ENCODE data around the gene TMEM244. TPM values are rescaled to one million over a fixed set of nuclear protein-coding genes. Genes with fewer than 3 reads are reported as not detected.
"Not testable (repeated sequence)": the region's sequence is repeated elsewhere in the genome, so short reads cannot be mapped to it uniquely, and the experiment has no call there.

TMEM244 gene
- total and polyA plus RNA-seq, 2 donors (not counting 3 experiments of a cell fraction or from before 2014, with no cell fraction given) = not detected

DNA sequence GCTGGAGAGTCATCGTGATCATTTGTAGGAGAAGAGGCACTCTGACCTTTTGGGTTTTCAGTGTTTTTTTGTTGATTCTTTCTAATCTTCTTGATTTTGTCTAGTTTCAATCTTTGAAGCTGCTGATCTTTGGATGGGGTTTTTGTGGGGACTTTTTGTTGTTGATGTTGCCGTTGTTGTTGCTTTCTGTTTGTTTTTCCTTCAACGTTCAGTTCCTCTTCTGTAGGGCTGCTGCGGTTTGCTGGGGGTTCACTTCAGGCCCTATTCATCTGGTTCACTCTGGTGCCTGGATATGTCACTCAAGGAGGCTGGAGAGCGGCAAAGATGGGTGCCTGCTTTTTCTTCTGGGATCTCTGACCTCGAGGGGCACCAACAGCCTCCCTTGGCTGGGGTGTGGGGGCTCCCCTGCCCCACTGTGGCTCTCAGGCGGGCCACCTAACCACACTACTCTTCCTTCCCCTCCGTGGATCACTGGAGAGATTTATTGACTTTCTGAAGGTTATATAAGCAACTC, 21.5 kb upstream of the TMEM244 start:
- intact Hi-C loops (cut with micrococcal nuclease) = no loop called here
- H4K20me1 ChIP-seq (replicated peaks; ENCODE audit: control insufficient read depth, extremely low read depth, insufficient read depth, low read length) = no peaks in the 10 kb centered on the region
- no peak overlapping the region for H3K4me2 ChIP-seq (ENCODE audit: insufficient read depth, low read length)
- H3K9me1 ChIP-seq (replicated peaks; ENCODE audit: control insufficient read depth, extremely low read depth, insufficient read depth, low read length) = no peaks in the 10 kb centered on the region
- H3K27me3 ChIP-seq (ENCODE audit: control insufficient read depth in 2 of 2, insufficient read depth in 2 of 2, low read length in 2 of 2) = no peaks in the 10 kb centered on the region
- no peak for TF ChIP-seq JUN (IDR thresholded peaks at IDR 0.05; ENCODE audit: borderline replicate concordance, insufficient read depth, insufficient read length, low read depth)
- no peak for TF ChIP-seq EZH2 (IDR thresholded peaks at IDR 0.05; ENCODE audit: borderline replicate concordance, low read depth, low read length, severe bottlenecking)
- TF ChIP-seq POLR2AphosphoS5 (IDR thresholded peaks at IDR 0.05; ENCODE audit: insufficient read depth, low read depth, low read length) = no peak
- TF ChIP-seq, protein P1, sequence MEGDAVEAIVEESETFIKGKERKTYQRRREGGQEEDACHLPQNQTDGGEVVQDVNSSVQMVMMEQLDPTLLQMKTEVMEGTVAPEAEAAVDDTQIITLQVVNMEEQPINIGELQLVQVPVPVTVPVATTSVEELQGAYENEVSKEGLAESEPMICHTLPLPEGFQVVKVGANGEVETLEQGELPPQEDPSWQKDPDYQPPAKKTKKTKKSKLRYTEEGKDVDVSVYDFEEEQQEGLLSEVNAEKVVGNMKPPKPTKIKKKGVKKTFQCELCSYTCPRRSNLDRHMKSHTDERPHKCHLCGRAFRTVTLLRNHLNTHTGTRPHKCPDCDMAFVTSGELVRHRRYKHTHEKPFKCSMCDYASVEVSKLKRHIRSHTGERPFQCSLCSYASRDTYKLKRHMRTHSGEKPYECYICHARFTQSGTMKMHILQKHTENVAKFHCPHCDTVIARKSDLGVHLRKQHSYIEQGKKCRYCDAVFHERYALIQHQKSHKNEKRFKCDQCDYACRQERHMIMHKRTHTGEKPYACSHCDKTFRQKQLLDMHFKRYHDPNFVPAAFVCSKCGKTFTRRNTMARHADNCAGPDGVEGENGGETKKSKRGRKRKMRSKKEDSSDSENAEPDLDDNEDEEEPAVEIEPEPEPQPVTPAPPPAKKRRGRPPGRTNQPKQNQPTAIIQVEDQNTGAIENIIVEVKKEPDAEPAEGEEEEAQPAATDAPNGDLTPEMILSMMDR (IDR thresholded peaks at IDR 0.05; ENCODE audit: extremely low read depth in 1 of 2, insufficient read depth in 1 of 2, low read depth in 1 of 2, low read length in 2 of 2) = no peak
- TF ChIP-seq, protein P2, sequence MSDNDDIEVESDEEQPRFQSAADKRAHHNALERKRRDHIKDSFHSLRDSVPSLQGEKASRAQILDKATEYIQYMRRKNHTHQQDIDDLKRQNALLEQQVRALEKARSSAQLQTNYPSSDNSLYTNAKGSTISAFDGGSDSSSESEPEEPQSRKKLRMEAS (IDR thresholded peaks at IDR 0.05; ENCODE audit: insufficient read depth, insufficient read length) = no peak
- TF ChIP-seq GATA2 (IDR thresholded peaks at IDR 0.05; ENCODE audit: insufficient read depth, insufficient read length, low read depth, low read length) = no peak
- TF ChIP-seq FOS (IDR thresholded peaks at IDR 0.05; ENCODE audit: borderline replicate concordance, insufficient read depth, low read length) = no peak
- no peak for TF ChIP-seq MYC (IDR thresholded peaks at IDR 0.05; ENCODE audit: low read depth, low read length)
- no peak for TF ChIP-seq POLR2A (IDR thresholded peaks at IDR 0.05; ENCODE audit: low read depth, low read length)
- DNase-seq (ENCODE audit: low read depth, low spot score) (no peak), FAIRE-seq (no peak)
- dilution Hi-C loops (cut with MboI; ENCODE audit: extremely low pct_ligation_motif_present, low sequenced_read_pairs) = no loop called here
- no peaks in the 10 kb centered on the region for H3K9me3 ChIP-seq (replicated peaks; ENCODE audit: control insufficient read depth, insufficient read depth, low read length)
- no peaks in the 10 kb centered on the region for H3K36me3 ChIP-seq (ENCODE audit: control insufficient read depth in 2 of 2, extremely low read depth in 1 of 2, insufficient read depth in 2 of 2, low read length in 2 of 2)
- no peaks in the 10 kb centered on the region for H3K79me2 ChIP-seq (ENCODE audit: control insufficient read depth, insufficient read depth, low read length)
- no TSS peak for BruUV-seq (replicated peaks)
- ChIA-PET CTCF (interaction anchor here (1.5 kb wide), 1 partner anchor 13 kb away, joined by 5 read pairs; no protein-coding TSS in a partner anchor), POLR2A (no interaction called here)
- H3K4me1 ChIP-seq (ENCODE audit: control insufficient read depth, extremely low read depth, insufficient read depth, low read length) = no peaks in the 10 kb centered on the region
- no peak overlapping the region for H2AFZ ChIP-seq (ENCODE audit: low read depth, low read length)
- no peak overlapping the region for H3K9ac ChIP-seq (replicated peaks; ENCODE audit: extremely low read depth, insufficient read depth, low read length)
- no peak overlapping the region for H3K27ac ChIP-seq (ENCODE audit: insufficient read depth, low read depth, low read length)
- H3K4me3 ChIP-seq (replicated peaks in 1 of 3; ENCODE audit: insufficient read depth in 1 of 3, low read depth in 1 of 3, low read length in 3 of 3) = no peak overlapping the region

GRCh38 chr6:129877894-129878293, 16.8 kb upstream of the TMEM244 start:
- DNase-seq (ENCODE audit: low read depth, low spot score); H3K4me2 ChIP-seq (ENCODE audit: insufficient read depth, low read length); H2AFZ ChIP-seq (ENCODE audit: low read depth, low read length); H3K9ac ChIP-seq (replicated peaks; ENCODE audit: extremely low read depth, insufficient read depth, low read length); intact Hi-C loops (cut with micrococcal nuclease); H3K4me3 ChIP-seq (replicated peaks in 1 of 3; ENCODE audit: insufficient read depth in 1 of 3, low read depth in 1 of 3, low read length in 3 of 3); H4K20me1 ChIP-seq (replicated peaks; ENCODE audit: control insufficient read depth, extremely low read depth, insufficient read depth, low read length); POLR2A ChIA-PET; dilution Hi-C loops (cut with MboI; ENCODE audit: extremely low pct_ligation_motif_present, low sequenced_read_pairs); H3K79me2 ChIP-seq (ENCODE audit: control insufficient read depth, insufficient read depth, low read length); BruUV-seq (replicated peaks); H3K36me3 ChIP-seq (ENCODE audit: control insufficient read depth in 2 of 2, extremely low read depth in 1 of 2, insufficient read depth in 2 of 2, low read length in 2 of 2); H3K27ac ChIP-seq (ENCODE audit: insufficient read depth, low read depth, low read length); H3K9me3 ChIP-seq (replicated peaks; ENCODE audit: control insufficient read depth, insufficient read depth, low read length); FAIRE-seq; CTCF ChIA-PET; H3K9me1 ChIP-seq (replicated peaks; ENCODE audit: control insufficient read depth, extremely low read depth, insufficient read depth, low read length); H3K4me1 ChIP-seq (ENCODE audit: control insufficient read depth, extremely low read depth, insufficient read depth, low read length): not testable (repeated sequence)
- H3K27me3 ChIP-seq (ENCODE audit: control insufficient read depth in 2 of 2, insufficient read depth in 2 of 2, low read length in 2 of 2) = peaks cover 0 to 14% of the 10 kb centered on the region in 2 experiments

Measured in endothelial cell of umbilical vein (primary cell).